SJSA1 (cell line): ENCODE data around the gene SMIM14. TPM values are rescaled to one million over a fixed set of nuclear protein-coding genes. Genes with fewer than 3 reads are reported as not detected.
A peak's percentile ranks its signal among the peaks of the same experiment; 100 is the strongest.
"Not testable (repeated sequence)": the region's sequence is repeated elsewhere in the genome, so short reads cannot be mapped to it uniquely, and the experiment has no call there.

Experiments used
- DNase-seq, 2 experiments: peaks; one replicate each; pipeline ENCODE4 v3.0.0-alpha.2; 2015 to 2020; ENCODE audit warnings: low spot score in 2 of 2, low read depth in 1 of 2
- H3K27ac ChIP-seq: fragments of 250-450 bp; sonication (Bioruptor Pico); 2 replicates; pipeline ENCODE4 v1.5.1; 2020; ENCODE audit warnings: mild to moderate bottlenecking, moderate library complexity
- H3K27me3 ChIP-seq: fragments of 250-450 bp; sonication (Bioruptor Pico); replicated peaks from 2 replicates; pipeline ENCODE4 v1.5.1; 2020; ENCODE audit warnings: mild to moderate bottlenecking, moderate library complexity
- H3K36me3 ChIP-seq: fragments of 250-450 bp; sonication (Bioruptor Pico); 2 replicates; pipeline ENCODE4 v1.5.1; 2020; ENCODE audit warnings: mild to moderate bottlenecking
- H3K4me1 ChIP-seq: fragments of 250-450 bp; sonication (Bioruptor Pico); replicated peaks from 2 replicates; pipeline ENCODE4 v1.6.1; 2021; ENCODE audit warnings: mild to moderate bottlenecking
- H3K4me3 ChIP-seq: fragments of 250-450 bp; sonication (Bioruptor Pico); 2 replicates; pipeline ENCODE4 v1.5.1; 2020; ENCODE audit warnings: mild to moderate bottlenecking
- H3K9me3 ChIP-seq: fragments of 250-450 bp; sonication (Bioruptor Pico); replicated peaks from 2 replicates; pipeline ENCODE4 v1.5.1; 2020; ENCODE audit warnings: mild to moderate bottlenecking
- total RNA-seq: library from RNA; depleted of rRNA; stranded (reverse); fragments of >200 nt; shearing (Covaris generic); gene quantifications from 2 replicates; pipeline ENCODE4 v1.2.3, GENCODE V29; 2014

Gene SMIM14
- total RNA-seq, 1 experiment from 2014 or later: 12.6 TPM

GRCh38 chr4:39527296-39528060 lies 111.2 kb downstream of the SMIM14 start, which contains the start of gene UGDH:
UGDH (minus strand) TSS chr4:39527439; CDS start chr4:39521512, 5,927 bp downstream.
- Histone ChIP-seq H3K36me3 (peaks cover 3% of the 10 kb centered on the region; the same call in 1 of the 2 replicates), H3K27me3 (no peaks in the 10 kb centered on the region), H3K27ac (peak within 1 kb of the TSS; percentile 74), H3K4me1 (no peaks in the 10 kb centered on the region; the same call in 1 of the 2 replicates), H3K4me3 (peak within 1 kb of the TSS; percentile 92), H3K9me3 (no peaks in the 10 kb centered on the region)
- peak; percentile 92 to 94 for DNase-seq

GRCh38 chr4:39526765-39527295 lies 111.8 kb downstream of the SMIM14 start:
- H3K4me3 ChIP-seq: peak overlapping the region; percentile 92
- H3K9me3 ChIP-seq: no peaks in the 10 kb centered on the region
- H3K27ac ChIP-seq: peak overlapping the region; percentile 43
- no peaks in the 10 kb centered on the region for H3K27me3 ChIP-seq
- DNase-seq: no peak
- peaks cover 3% of the 10 kb centered on the region for H3K4me1 ChIP-seq
- peaks cover 3% of the 10 kb centered on the region; the same call in 1 of the 2 replicates for H3K36me3 ChIP-seq

- Histone ChIP-seq H3K4me1 (peaks cover 5% of the 10 kb centered on the region), H3K9me3 (no peaks in the 10 kb centered on the region), H3K27me3 (no peaks in the 10 kb centered on the region), H3K27ac (no peak overlapping the region; the same call in 1 of the 2 replicates), H3K36me3 (peaks cover 3% of the 10 kb centered on the region; the same call in 1 of the 2 replicates), H3K4me3 (peak overlapping the region; percentile 92)
- DNase-seq: no peak
Measured at GRCh38 chr4:39525822-39526690, 112.6 kb downstream of the SMIM14 start.

- no peaks in the 10 kb centered on the region for H3K27me3 ChIP-seq
- no peak overlapping the region for H3K4me3 ChIP-seq
- H3K27ac ChIP-seq: no peak overlapping the region
Measured at GRCh38 chr4:39524161-39524957, 114.3 kb downstream of the SMIM14 start.

GRCh38 chr4:39522068-39522467 lies 116.6 kb downstream of the SMIM14 start:
- Histone ChIP-seq H3K4me3 (no peak overlapping the region), H3K36me3 (no peaks in the 10 kb centered on the region), H3K27me3 (no peaks in the 10 kb centered on the region), H3K9me3 (no peaks in the 10 kb centered on the region), H3K27ac (0 out of 2 replicates have a peak overlapping the region, but pooled peaks have one; percentile 6), H3K4me1 (peaks cover 5% of the 10 kb centered on the region)
- DNase-seq: no peak

More at GRCh38 chr4:39524161-39524957, 114.3 kb downstream of the SMIM14 start:
- Histone ChIP-seq H3K4me1 (peaks cover 5% of the 10 kb centered on the region), H3K9me3 (no peaks in the 10 kb centered on the region), H3K36me3 (peaks cover 3% of the 10 kb centered on the region; the same call in 1 of the 2 replicates)
- no peak for DNase-seq

GRCh38 chr4:39521253-39521919 lies 117.3 kb downstream of the SMIM14 start:
- no peaks in the 10 kb centered on the region for H3K27me3 ChIP-seq
- no peaks in the 10 kb centered on the region for H3K36me3 ChIP-seq
- H3K4me1 ChIP-seq: peaks cover 5% of the 10 kb centered on the region
- 0 out of 2 replicates have a peak overlapping the region, but pooled peaks have one; percentile 6 for H3K27ac ChIP-seq
- DNase-seq: no peak
- no peak overlapping the region for H3K4me3 ChIP-seq
- H3K9me3 ChIP-seq: no peaks in the 10 kb centered on the region

- H3K27me3 ChIP-seq: no peaks in the 10 kb centered on the region
- no peak overlapping the region for H3K27ac ChIP-seq
- peaks cover 10% of the 10 kb centered on the region for H3K4me1 ChIP-seq
- H3K4me3 ChIP-seq: no peak overlapping the region
- DNase-seq: no peak
- no peaks in the 10 kb centered on the region for H3K9me3 ChIP-seq
- no peaks in the 10 kb centered on the region for H3K36me3 ChIP-seq
Measured at GRCh38 chr4:39518484-39518883, 120.2 kb downstream of the SMIM14 start.

- H3K27me3 ChIP-seq: no peaks in the 10 kb centered on the region
- no peaks in the 10 kb centered on the region for H3K36me3 ChIP-seq
- H3K27ac ChIP-seq: no peak overlapping the region
- peaks cover 5% of the 10 kb centered on the region for H3K4me1 ChIP-seq
- H3K4me3 ChIP-seq: no peak overlapping the region
- no peak for DNase-seq
- H3K9me3 ChIP-seq: no peaks in the 10 kb centered on the region
Measured at GRCh38 chr4:39516407-39516966, 122.2 kb downstream of the SMIM14 start.

GRCh38 chr4:39515669-39516401 lies 122.8 kb downstream of the SMIM14 start:
- H3K36me3 ChIP-seq, H3K27ac ChIP-seq: not testable (repeated sequence)

GRCh38 chr4:39514888-39515401 lies 123.7 kb downstream of the SMIM14 start:
- H3K27me3 ChIP-seq: no peaks in the 10 kb centered on the region
- H3K36me3 ChIP-seq: no peaks in the 10 kb centered on the region
- no peaks in the 10 kb centered on the region for H3K9me3 ChIP-seq
- DNase-seq: no peak
- H3K27ac ChIP-seq: peak overlapping the region; percentile 16; the same call in 1 of the 2 replicates
- H3K4me1 ChIP-seq: peaks cover 5% of the 10 kb centered on the region
- no peak overlapping the region for H3K4me3 ChIP-seq

More at GRCh38 chr4:39515669-39516401, 122.8 kb downstream of the SMIM14 start:
- DNase-seq, H3K4me1 ChIP-seq, H3K27me3 ChIP-seq, H3K4me3 ChIP-seq, H3K9me3 ChIP-seq: not testable (repeated sequence)

- H3K4me1 ChIP-seq, H3K27ac ChIP-seq, H3K27me3 ChIP-seq, H3K9me3 ChIP-seq, H3K36me3 ChIP-seq, DNase-seq, H3K4me3 ChIP-seq: not testable (repeated sequence)
Measured at GRCh38 chr4:39514266-39514665, 124.4 kb downstream of the SMIM14 start.
